Ovary (tissue), 9 donors: Measurements from ENCODE around the gene FGG. TPM values are rescaled to one million over a fixed set of nuclear protein-coding genes. Genes with fewer than 3 reads are reported as not detected.

ENCODE experiments used
- DNase-seq, 5 donors: peaks; one replicate each; pipeline ENCODE4 v3.0.0-alpha.2; 2019 to 2020
- H3K27ac ChIP-seq, 2 donors: fragments of 200-600 bp; one replicate each; pipeline versions ENCODE4 v1.5.1 to v1.8.0; 2019 to 2022
- H3K27me3 ChIP-seq: fragments of 200-600 bp; one replicate; pipeline ENCODE4 v1.8.0; 2022
- H3K36me3 ChIP-seq: fragments of 200-600 bp; sonication (generic); one replicate; pipeline ENCODE4 v1.5.1; 2019
- H3K4me1 ChIP-seq: one replicate; pipeline ENCODE4 v1.8.1; 2013; ENCODE audit warnings: mild to moderate bottlenecking, moderate library complexity; ENCODE audit not compliant: insufficient read depth
- H3K4me3 ChIP-seq: fragments of 200-600 bp; sonication (generic); one replicate; pipeline ENCODE4 v1.5.1; 2017
- H3K9me3 ChIP-seq, 2 donors: fragments of 200-600 bp in 1 of 2; sonication (generic) in 1 of 2; one replicate each; pipeline versions ENCODE4 v1.5.1 to v1.8.1; 2013 to 2019; ENCODE audit warnings: mild to moderate bottlenecking in 1 of 2, moderate library complexity in 1 of 2
- CTCF ChIP-seq, 3 donors: fragments of 450-650 bp in 2 of 3; fragments of 200-600 bp in 1 of 3; IDR thresholded peaks; one replicate each; pipeline versions ENCODE4 v1.5.1 to v1.8.0; 2016 to 2022; ENCODE audit warnings: antibody characterized with exemption in 3 of 3, mild to moderate bottlenecking in 1 of 3
- EP300 ChIP-seq: sonication (generic); formaldehyde crosslinking; IDR thresholded peaks from one replicate; pipeline ENCODE4 v1.6.1; 2017; ENCODE audit warnings: antibody characterized with exemption
- POLR2A ChIP-seq: fragments of 450-650 bp; IDR thresholded peaks from one replicate; pipeline ENCODE4 v1.6.1; 2017; ENCODE audit warnings: antibody characterized with exemption, mild to moderate bottlenecking, moderate library complexity
- WGBS, 3 donors: extraction: QIAGEN DNeasy Blood & Tissue Kit in 1 of 3; methylation state at CpG; one replicate each; pipeline versions ENCODE4 v1.1.5 to v1.1.7; 2013 to 2017; 5-methylcytosine and 5-hydroxymethylcytosine counted together
- intact Hi-C, 4 donors: fragments of 100-400 bp; cut with DNase I; formaldehyde crosslinking; loops; one replicate each; pipeline versions ENCODE4 v1.11.0 to v1.15.1; 2022 to 2023
- polyA plus RNA-seq, 2 donors: library from polyadenylated mRNA; stranded (reverse); fragments of 200-250 nt in 1 of 2; fragments of 350-450 nt in 1 of 2; fragmentation: Illumina TruSeq in 1 of 2; extraction: RNeasy Lipid Tissue Mini Kit (QIAGEN cat#74804) in 1 of 2; gene quantifications; one replicate each; pipeline ENCODE4 v1.2.3, GENCODE V29; 2013 to 2014
- total RNA-seq, 7 donors: library from RNA; depleted of rRNA in 2 of 7; stranded (reverse); fragments of >200 nt in 2 of 7; fragmentation: NEBNext Ultra II Directional in 3 of 7; extraction: Animal tissue kit (Norgen Biotek cat#: 25700) in 3 of 7; gene quantifications; one replicate each; pipeline versions ENCODE4 v1.1.0 to v1.2.4, GENCODE V29; 2016 to 2023
- donor health status: DM: no; HTN: no; CAD: no; lungs with moderate emphysema.
- donor health status: DM: no; HTN: no; CAD: no.
- donor health status: Bipolar disorder and iron deficiency.
- donor health status: DM: yes; HTN: yes; CAD: no.
- donor health status: DM: no; HTN: no; CAD: no.
- donor health status: DM: yes; HTN: yes; CAD: no.

The FGG gene
- total and polyA plus RNA-seq, 9 donors = 0.24 to 23.1 (median 1.8) TPM; not detected in 1

- H3K9me3 ChIP-seq = no peaks in the 10 kb centered on the region
- DNase-seq = no peak
- no peaks in the 10 kb centered on the region for H3K27me3 ChIP-seq
- H3K4me1 ChIP-seq = no peaks in the 10 kb centered on the region
- H3K36me3 ChIP-seq = no peaks in the 10 kb centered on the region
- 75 to 87% (median 78%) methylated on average over 2 of the region's 2 CpGs for WGBS, 3 donors
- H3K4me3 ChIP-seq = no peak overlapping the region
- intact Hi-C loops = no loop called here
- TF ChIP-seq POLR2A = no peak
- TF ChIP-seq EP300 = no peak
- TF ChIP-seq CTCF (IDR thresholded peaks at IDR 0.05) = no peak
- no peak overlapping the region for H3K27ac ChIP-seq
Measured at GRCh38 chr4:154577324-154577723, 35.1 kb downstream of the FGG start.

DNA sequence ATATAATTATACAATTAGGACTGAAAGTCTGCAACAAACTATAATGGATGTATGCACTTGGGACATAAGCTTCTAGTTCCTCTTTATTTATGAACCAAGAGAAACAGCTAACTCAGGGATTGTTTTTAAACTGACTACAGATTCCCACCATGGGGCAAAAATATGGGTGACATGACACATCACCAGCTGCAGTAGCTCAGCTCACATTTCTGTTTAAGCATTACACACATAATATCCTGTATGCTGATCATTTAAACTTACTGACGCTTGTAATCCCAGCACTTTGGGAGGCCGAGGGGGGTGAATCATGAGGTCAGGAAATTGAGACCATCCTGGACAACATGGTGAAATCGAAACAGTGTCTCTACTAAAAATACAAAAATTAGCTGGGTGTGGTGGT is 38.1 kb downstream of the FGG start:
- WGBS, 3 donors = 82 to 87% (median 86%) methylated on average over 3 of the region's 3 CpGs
- Histone ChIP-seq H3K27ac (no peak overlapping the region), H3K4me3 (no peak overlapping the region), H3K9me3 (no peaks in the 10 kb centered on the region), H3K4me1 (no peaks in the 10 kb centered on the region), H3K36me3 (no peaks in the 10 kb centered on the region), H3K27me3 (no peaks in the 10 kb centered on the region)
- no peak for DNase-seq
- intact Hi-C loops = no loop called here
- TF ChIP-seq POLR2A (no peak), EP300 (no peak), CTCF (IDR thresholded peaks at IDR 0.05) (no peak)

GRCh38 chr4:154573190-154573870 is 39.1 kb downstream of the FGG start:
- H3K4me3 ChIP-seq = no peak overlapping the region
- H3K27me3 ChIP-seq = no peaks in the 10 kb centered on the region
- no peaks in the 10 kb centered on the region for H3K9me3 ChIP-seq
- 70 to 85% (median 80%) methylated on average over 5 of the region's 5 CpGs for WGBS, 3 donors
- H3K36me3 ChIP-seq = no peaks in the 10 kb centered on the region
- intact Hi-C loops = no loop called here
- TF ChIP-seq CTCF (IDR thresholded peaks at IDR 0.05) = no peak
- TF ChIP-seq POLR2A = no peak
- TF ChIP-seq EP300 = no peak
- no peaks in the 10 kb centered on the region for H3K4me1 ChIP-seq
- H3K27ac ChIP-seq = no peak overlapping the region
- no peak for DNase-seq

- Histone ChIP-seq H3K4me3 (no peak overlapping the region), H3K36me3 (no peaks in the 10 kb centered on the region), H3K27ac (no peak overlapping the region), H3K9me3 (no peaks in the 10 kb centered on the region), H3K27me3 (no peaks in the 10 kb centered on the region), H3K4me1 (no peaks in the 10 kb centered on the region)
- no peak for DNase-seq
- intact Hi-C loops = no loop called here
- WGBS, 3 donors = 89 to 91% (median 89%) methylated on average over 5 of the region's 5 CpGs
- TF ChIP-seq EP300 (no peak), CTCF (IDR thresholded peaks at IDR 0.05) (no peak), POLR2A (no peak)
Measured at GRCh38 chr4:154569584-154569983, 42.9 kb downstream of the FGG start.
